Activated T-helper 1 cell treated with anti-CD3 and anti-CD28 coated beads, Interleukin-2, amount 50 U/mL, for 16 hours (primary cell): ENCODE measurements around the gene KRTAP5-4.
"Not testable (repeated sequence)": the region's sequence is repeated elsewhere in the genome, so short reads cannot be mapped to it uniquely, and the experiment has no call there.

Experiments used
- DNase-seq, 2 donors: peaks; one replicate each; pipeline ENCODE4 v3.0.0-alpha.2; 2020; ENCODE audit warnings: low read depth in 1 of 2, low spot score in 1 of 2

The KRTAP5-4 gene

GRCh38 chr11:1622086-1622485 lies at the start of gene KRTAP5-4:
Gene KRTAP5-4, minus strand, starts transcription at chr11:1622138. Its CDS starts 45 bp downstream, at chr11:1622093.
- no peak for DNase-seq

- no peak for DNase-seq
Measured at GRCh38 chr11:1671658-1672057, 49.7 kb upstream of the KRTAP5-4 start.

GRCh38 chr11:1670905-1671371 lies 49.0 kb upstream of the KRTAP5-4 start:
- no peak for DNase-seq

- not testable (repeated sequence) for DNase-seq
Measured at GRCh38 chr11:1670457-1670856, 48.5 kb upstream of the KRTAP5-4 start.

GRCh38 chr11:1669546-1670218 lies 47.7 kb upstream of the KRTAP5-4 start:
- DNase-seq: no peak

- no peak for DNase-seq
Measured at GRCh38 chr11:1668911-1669473, 47.1 kb upstream of the KRTAP5-4 start.

GRCh38 chr11:1667906-1668305 lies 46.0 kb upstream of the KRTAP5-4 start:
- no peak for DNase-seq

GRCh38 chr11:1667121-1667850 lies 45.3 kb upstream of the KRTAP5-4 start:
- DNase-seq: no peak

- no peak for DNase-seq
Measured at GRCh38 chr11:1665313-1665712, 43.4 kb upstream of the KRTAP5-4 start.

- DNase-seq: not testable (repeated sequence)
Measured at GRCh38 chr11:1662699-1663283, 40.9 kb upstream of the KRTAP5-4 start.

GRCh38 chr11:1661454-1662269 lies 39.7 kb upstream of the KRTAP5-4 start:
- DNase-seq: not testable (repeated sequence)

GRCh38 chr11:1660111-1660867 lies 38.4 kb upstream of the KRTAP5-4 start:
- DNase-seq: no peak

GRCh38 chr11:1659506-1659905 lies 37.6 kb upstream of the KRTAP5-4 start:
- no peak for DNase-seq

- no peak for DNase-seq
Measured at GRCh38 chr11:1656670-1657069, 34.7 kb upstream of the KRTAP5-4 start.

GRCh38 chr11:1656061-1656441 lies 34.1 kb upstream of the KRTAP5-4 start:
- no peak for DNase-seq

GRCh38 chr11:1655168-1656060 lies 33.5 kb upstream of the KRTAP5-4 start:
- no peak for DNase-seq

- DNase-seq: no peak
Measured at GRCh38 chr11:1654388-1655167, 32.6 kb upstream of the KRTAP5-4 start.
